Activated CD8-positive, alpha-beta memory T cell treated with anti-CD3 and anti-CD28 coated beads, Interleukin-2, amount 50 U/mL, for 1 hour (primary cell): ENCODE results near the gene IGSF3.
A peak's percentile ranks its signal among the peaks of the same experiment; 100 is the strongest.
"Not testable (repeated sequence)": the region's sequence is repeated elsewhere in the genome, so short reads cannot be mapped to it uniquely, and the experiment has no call there.

Experiments
- DNase-seq: peaks from one replicate; pipeline ENCODE4 v3.0.0-alpha.2; 2020; ENCODE audit errors: extremely low read depth

IGSF3 gene

GRCh38 chr1:116596742-116597307, 70.7 kb downstream of the IGSF3 start:
- DNase-seq: not testable (repeated sequence)

DNA sequence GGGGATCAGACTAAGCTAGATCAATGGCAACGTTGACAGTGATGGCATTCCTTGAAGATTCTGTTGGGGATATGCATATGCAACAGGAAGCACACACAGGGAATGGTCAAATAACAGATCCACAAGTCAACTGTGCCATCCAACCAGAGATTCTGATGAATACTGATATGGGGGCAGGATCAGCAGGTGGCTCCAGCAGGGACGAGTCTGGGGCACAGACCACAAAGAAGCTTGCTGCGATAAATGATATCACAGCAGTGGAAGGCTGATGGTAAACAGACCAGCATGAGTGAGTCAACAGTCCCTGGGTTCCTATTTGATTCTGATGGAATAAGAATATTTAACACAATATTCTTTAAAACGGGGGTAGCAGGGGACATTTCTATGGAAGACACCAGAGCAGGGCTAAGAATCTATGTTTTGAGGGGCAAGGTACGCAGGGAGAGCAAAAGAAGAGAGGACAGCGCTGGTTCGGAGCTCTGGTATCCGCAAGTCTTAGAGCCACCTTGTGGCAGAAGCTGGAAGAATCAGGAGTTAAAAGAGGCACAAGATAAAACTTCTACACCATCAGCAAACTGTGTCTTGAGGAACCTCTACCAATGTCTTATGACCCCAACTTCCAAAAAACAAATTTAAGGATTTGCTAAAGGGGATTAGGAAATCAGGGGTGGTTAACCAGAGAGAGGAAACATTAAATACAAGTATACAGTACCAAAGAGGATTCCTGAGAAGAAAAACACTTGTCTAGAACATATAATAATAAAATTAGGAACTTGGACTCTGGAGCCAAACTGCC, 71.4 kb downstream of the IGSF3 start:
- peak; percentile 4 for DNase-seq

DNA sequence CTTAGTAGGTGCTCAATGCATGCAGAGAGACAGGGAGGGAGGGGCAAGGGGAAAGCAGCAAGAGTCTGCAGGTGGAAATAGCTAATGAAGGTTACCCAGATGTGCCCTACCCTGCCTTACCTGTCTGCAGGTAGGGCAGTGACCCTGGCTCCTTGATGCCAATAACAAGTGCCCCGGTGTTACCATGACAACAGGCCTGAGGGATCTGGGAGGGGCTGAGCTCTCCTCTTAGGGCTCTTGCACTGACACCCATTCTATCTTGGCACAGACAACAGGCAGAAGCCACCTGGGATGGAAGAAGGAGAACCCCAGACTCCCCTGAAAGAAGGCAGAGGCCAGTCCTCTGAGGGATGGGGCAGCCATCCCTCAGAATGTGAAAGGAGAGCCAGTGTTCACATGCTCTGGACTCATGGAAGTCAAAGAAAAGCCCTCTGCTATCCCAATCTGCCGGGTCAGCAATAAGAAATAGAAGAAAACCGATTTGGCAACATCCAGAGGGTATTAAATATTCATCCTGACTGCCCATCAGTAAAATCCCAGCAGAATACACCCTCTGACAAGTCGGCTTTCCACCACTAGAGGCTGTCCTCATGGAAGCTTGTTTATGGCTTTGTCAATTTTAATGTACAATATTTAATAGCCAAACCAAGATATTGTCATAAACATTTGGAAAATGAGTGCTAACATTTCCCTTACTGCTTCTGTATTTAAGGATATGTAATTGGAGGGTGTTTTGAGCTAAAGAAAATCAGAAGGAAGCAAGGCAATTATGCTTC, 72.3 kb downstream of the IGSF3 start:
- not testable (repeated sequence) for DNase-seq

- DNase-seq: not testable (repeated sequence)
Observed at GRCh38 chr1:116593977-116594376, 73.6 kb downstream of the IGSF3 start.

GRCh38 chr1:116593401-116593800, 74.1 kb downstream of the IGSF3 start:
- not testable (repeated sequence) for DNase-seq

DNA sequence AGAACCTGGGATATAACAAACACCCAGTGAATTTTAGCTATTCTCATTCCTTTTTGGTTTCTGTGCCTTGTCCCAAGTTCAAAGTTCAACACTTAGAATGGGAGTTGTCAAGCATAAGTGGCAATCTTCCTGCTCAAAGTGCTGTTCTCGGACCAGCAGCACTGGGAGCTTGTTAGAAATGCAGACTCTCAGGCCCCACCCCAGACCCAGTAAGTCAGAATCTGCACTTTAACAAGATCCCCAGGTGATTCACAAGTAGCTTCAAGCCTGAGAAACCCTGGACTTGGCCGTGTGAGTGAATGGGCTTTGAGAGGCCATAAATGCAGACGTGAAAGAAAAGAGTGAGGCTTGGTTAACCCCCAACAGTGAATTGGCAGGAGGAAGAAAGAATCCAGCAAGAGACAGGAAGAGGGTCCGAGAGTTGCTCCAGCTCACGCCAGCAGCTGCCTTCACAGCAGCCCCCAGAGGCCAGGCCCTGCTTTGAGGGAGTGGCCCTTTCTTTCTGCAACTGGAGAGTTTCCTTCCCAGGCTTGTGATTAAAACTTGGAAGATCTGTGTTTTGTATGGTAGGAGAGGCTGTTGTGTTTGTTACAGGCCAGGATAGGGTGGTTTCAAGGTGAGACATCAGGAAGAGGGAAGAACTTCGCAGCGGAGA, 75.5 kb downstream of the IGSF3 start:
- DNase-seq: not testable (repeated sequence)

DNA sequence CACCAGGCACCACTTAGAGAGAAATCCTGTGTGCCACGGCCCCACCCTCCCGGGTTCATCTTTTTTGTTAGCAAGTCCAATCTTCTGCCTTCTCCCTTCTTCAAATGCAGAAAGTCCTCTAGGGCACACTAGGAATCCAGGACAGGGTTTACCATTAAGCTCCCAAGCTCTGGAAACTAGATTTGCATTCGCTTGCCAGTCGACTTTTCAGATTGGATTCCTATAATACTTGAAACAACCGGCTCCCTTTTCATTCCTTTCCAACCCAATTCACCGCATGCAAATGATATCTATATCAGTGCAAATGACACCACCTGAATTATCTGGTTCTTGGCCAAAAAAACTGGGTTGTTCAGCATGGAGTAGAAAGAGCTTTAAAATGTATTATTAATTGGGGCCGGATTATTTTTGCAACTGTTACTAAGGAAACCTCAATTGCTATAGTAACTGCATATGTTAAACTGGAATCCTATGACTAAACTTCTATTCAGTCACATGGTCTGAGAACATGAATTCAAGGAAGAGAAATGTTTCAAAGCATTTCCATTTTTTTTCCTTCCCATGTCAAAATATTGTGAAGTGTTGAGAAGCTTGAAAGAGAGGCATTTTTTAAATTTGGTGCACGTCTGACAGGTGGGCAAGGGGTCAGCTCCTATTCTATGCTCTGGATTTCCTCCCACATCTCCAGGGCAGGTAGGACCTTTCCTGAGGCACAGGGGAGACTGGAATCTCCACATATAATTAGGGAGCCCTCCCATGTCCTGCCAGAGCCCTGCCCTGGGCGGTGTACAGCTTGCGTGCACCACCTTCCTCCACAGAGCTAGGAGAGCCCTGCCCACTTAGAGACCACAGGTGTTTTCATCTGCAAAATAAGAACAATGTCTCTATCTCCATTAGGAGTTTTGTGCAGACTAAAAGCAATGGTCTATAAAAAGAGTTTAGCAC, 76.3 kb downstream of the IGSF3 start:
- DNase-seq: not testable (repeated sequence)

DNA sequence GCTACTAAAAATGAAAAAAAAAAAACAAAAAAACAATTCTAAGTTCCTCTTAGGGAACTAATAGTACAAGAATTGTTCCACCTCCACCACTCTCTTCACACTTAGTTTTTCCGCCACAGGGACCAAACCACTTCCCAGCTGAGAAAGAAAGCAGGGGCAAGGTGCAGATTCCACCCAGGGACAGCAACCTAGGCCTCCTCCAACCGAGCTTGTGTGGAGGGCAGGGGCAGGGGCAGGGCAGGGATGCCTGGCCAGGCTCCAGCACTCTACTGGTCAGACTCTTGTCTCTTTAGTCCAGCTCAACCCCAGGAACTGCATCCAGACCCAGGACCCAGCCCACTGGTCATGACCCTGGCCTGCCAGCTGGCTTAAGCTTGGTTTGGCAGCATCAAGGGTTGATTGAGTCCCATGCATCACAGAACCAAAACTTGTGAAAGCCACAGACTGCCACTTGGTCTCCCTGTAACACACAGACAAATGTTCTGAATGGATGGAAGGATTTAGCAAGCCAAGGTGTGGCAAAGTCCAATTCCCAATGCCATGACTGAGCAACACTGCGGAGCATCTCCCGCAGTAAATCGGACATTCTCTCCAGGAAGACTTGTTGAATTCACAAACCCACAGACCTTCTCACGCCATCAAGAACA, 77.1 kb downstream of the IGSF3 start:
- not testable (repeated sequence) for DNase-seq

DNA sequence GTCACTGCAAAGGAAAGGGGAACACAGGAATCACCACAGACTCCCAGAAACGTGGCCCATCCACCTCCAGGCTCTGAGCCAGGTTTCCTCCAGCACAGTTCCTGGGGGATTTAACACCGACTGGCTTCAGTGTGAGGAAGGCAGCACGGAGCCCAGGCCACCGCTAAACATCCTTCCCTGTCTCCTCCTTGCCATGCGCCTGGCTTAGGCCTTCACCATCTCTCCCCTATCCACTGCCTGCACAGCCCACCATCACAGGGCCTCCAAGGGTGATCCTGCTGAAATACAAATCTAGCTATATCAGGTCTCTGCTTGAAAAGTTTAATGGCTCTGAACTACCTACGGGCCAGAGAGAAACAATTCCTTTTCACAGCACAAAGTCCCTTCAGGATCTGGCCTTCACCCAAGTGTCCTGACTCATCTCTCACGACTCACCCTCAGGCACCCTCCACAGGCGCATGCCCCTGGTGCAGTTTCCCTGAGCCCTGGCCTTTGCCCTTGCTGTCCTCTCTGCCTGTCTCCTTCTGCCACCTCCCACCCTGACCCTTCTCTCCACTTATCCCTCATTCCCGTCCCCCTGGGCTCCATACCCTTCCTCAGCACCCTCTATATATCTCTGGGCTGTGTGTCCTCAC, 78.3 kb downstream of the IGSF3 start:
- not testable (repeated sequence) for DNase-seq

GRCh38 chr1:116587501-116588227, 79.9 kb downstream of the IGSF3 start:
- no peak for DNase-seq

GRCh38 chr1:116586741-116587143, 80.8 kb downstream of the IGSF3 start:
- DNase-seq: no peak

DNA sequence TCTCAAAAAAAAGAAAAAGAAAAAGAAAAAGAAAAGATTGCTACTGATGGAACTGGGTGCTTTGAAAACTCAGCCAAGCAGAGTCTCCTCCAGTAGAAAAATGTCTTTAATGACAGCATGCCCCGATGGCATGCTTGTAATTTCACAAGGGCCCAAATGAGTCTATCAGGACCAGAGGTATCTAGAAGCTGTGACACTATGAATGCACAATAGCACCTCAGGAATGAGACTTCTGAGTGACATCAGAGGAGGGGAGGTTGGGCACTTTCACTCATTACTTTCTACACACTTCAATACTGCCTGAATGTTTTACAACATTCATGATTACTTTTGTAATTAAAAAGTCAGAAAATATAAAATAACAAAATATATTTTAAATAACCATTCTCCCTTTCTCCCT, 81.6 kb downstream of the IGSF3 start:
- no peak for DNase-seq

GRCh38 chr1:116581323-116581885, 86.1 kb downstream of the IGSF3 start:
- no peak for DNase-seq

- DNase-seq: no peak
Observed at GRCh38 chr1:116580446-116581322, 86.8 kb downstream of the IGSF3 start.

GRCh38 chr1:116579259-116579875, 88.2 kb downstream of the IGSF3 start:
- no peak for DNase-seq

DNA sequence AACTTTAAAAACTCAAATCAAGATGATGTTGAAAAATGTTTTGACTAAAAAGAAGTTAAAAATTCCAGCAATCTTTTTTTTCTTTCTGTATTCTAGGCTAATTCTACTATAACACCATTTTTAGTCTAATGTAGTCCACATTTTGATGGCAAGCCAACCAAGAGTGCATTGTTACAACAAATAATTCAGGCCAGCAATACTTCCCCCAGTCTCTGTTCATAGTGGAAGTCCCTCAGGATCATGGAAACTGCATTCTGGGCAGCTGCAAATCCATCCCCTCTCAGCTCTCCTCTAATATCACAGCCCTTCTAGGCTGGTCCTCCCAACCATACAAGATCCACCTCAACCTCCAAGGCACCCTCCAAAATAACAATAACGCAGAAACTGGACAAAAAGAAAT, 89.0 kb downstream of the IGSF3 start:
- no peak for DNase-seq

- no peak for DNase-seq
Observed at GRCh38 chr1:116577759-116578314, 89.7 kb downstream of the IGSF3 start.
